SU-DHL-6 (cell line): Measurements from ENCODE around the gene KRTAP1-4.

Experiments
- EZH2phosphoT487 ChIP-seq: fragments of 200-600 bp; sonication (generic), shearing (Covaris generic); conservative IDR thresholded peaks from 2 replicates; pipeline ENCODE4 v1.6.1; 2018; ENCODE audit warnings: mild to moderate bottlenecking, antibody characterized with exemption, low read length, moderate library complexity, mixed read lengths
- TF ChIP-seq, protein P1 (sequence below): fragments of 200-600 bp; sonication (generic); IDR thresholded peaks from one replicate; pipeline ENCODE4 v1.5.1; 2017; ENCODE audit warnings: antibody characterized with exemption, mild to moderate bottlenecking, low read length, moderate library complexity; ENCODE audit not compliant: insufficient read depth, poor library complexity, severe bottlenecking

- TF ChIP-seq, protein P1, sequence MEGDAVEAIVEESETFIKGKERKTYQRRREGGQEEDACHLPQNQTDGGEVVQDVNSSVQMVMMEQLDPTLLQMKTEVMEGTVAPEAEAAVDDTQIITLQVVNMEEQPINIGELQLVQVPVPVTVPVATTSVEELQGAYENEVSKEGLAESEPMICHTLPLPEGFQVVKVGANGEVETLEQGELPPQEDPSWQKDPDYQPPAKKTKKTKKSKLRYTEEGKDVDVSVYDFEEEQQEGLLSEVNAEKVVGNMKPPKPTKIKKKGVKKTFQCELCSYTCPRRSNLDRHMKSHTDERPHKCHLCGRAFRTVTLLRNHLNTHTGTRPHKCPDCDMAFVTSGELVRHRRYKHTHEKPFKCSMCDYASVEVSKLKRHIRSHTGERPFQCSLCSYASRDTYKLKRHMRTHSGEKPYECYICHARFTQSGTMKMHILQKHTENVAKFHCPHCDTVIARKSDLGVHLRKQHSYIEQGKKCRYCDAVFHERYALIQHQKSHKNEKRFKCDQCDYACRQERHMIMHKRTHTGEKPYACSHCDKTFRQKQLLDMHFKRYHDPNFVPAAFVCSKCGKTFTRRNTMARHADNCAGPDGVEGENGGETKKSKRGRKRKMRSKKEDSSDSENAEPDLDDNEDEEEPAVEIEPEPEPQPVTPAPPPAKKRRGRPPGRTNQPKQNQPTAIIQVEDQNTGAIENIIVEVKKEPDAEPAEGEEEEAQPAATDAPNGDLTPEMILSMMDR = no peak
- no peak for TF ChIP-seq EZH2phosphoT487
Measured at GRCh38 chr17:41037853-41038350, 7.9 kb upstream of the KRTAP1-4 start.
